ENCODE data around the gene FAM240B.

FAM240B gene

GRCh38 chr9:38668791-38669466 is 51.0 kb downstream of the FAM240B start:
- no peak for DNase-seq

GRCh38 chr9:38662763-38663593 is 57.0 kb downstream of the FAM240B start:
- DNase-seq, result peak; percentile 40

- no peak for DNase-seq
Observed at GRCh38 chr9:38659538-38659937, 60.4 kb downstream of the FAM240B start.

- DNase-seq, result no peak
Observed at GRCh38 chr9:38656896-38657295, 63.0 kb downstream of the FAM240B start.

GRCh38 chr9:38652486-38652885 is 67.4 kb downstream of the FAM240B start:
- DNase-seq, result no peak

GRCh38 chr9:38652044-38652443 is 67.9 kb downstream of the FAM240B start:
- DNase-seq, result no peak

- DNase-seq, result no peak
Observed at GRCh38 chr9:38651400-38652042, 68.4 kb downstream of the FAM240B start.

- no peak for DNase-seq
Observed at GRCh38 chr9:38650564-38650963, 69.4 kb downstream of the FAM240B start.

GRCh38 chr9:38649731-38650363 is 70.1 kb downstream of the FAM240B start:
- DNase-seq, result no peak

- no peak for DNase-seq
Observed at GRCh38 chr9:38644601-38645000, 75.3 kb downstream of the FAM240B start.

Data from NCI-H1694 treated with DMSO at 0.1 percent for 48 hours (cell line).